Glomerular visceral epithelial cell (primary cell): Measurements from ENCODE around the gene NFAT5.
"Not testable (repeated sequence)": the region's sequence is repeated elsewhere in the genome, so short reads cannot be mapped to it uniquely, and the experiment has no call there.

Experiments
- DNase-seq: peaks from one replicate; pipeline ENCODE4 v3.0.0-alpha.2; 2016; ENCODE audit errors: extremely low spot score

NFAT5 gene

DNA sequence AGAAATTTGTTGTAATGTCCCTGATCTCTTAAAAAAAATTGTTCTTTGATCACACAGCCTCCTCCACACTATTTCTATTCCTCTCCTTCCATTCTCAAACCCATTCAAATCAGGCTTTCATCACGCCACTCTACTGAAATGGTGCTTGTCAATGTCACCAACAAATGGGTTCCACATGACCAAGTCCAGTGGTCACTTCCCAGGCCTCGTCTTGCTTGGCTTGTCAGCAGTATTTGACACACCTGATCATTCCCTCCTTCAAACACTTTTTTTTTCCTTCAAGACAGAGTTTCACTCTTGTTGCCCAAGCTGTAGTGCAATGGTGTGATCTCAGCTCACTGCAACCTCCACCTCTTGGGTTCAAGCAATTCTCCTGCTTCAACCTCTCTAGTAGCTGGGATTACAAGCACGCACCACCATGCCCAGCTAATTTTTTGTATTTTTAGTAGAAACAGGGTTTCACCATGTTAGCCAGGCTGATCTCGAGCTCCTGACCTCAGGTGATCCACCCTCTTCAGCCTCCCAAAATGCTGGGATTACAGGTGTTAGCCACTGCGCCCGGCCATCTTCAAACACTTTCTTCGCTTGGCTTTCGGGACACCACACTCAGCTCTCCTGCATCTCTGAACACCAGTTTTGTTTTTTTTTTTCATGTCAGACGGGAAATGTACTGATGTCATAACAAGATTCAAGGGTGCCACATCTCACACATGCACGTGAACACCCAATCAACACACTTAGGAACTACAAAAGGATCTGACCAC, 142.3 kb downstream of the NFAT5 start:
- DNase-seq = no peak

DNA sequence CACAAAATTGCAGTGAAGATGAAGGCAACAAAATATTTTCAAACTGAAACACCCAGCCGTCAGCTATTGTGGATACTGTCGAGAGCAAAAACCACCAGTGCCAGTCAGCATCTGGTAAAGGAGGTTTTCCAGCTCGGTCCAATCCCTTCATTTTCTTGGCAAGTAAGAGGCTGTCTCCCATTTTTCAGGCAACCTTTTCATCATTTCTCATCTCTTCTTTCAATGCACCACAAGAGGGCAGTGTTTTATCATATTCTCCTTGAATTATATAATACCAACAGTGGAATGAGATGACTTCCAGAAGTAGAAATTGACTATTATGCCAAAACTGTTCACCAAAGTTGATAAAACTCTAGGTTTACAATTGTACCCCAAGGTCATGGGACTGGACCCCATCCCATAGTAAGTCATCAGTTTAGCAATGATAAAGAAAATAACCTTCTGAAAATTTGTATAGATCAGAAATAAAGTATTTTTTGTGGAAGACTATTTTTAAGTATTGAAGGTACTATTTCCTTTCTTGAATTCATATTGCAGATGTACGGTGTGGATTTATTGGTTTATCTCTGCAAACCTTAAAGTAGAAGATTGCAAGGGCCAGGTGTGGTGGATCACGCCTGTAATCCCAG, 143.8 kb downstream of the NFAT5 start:
- DNase-seq = peak; percentile 56

DNA sequence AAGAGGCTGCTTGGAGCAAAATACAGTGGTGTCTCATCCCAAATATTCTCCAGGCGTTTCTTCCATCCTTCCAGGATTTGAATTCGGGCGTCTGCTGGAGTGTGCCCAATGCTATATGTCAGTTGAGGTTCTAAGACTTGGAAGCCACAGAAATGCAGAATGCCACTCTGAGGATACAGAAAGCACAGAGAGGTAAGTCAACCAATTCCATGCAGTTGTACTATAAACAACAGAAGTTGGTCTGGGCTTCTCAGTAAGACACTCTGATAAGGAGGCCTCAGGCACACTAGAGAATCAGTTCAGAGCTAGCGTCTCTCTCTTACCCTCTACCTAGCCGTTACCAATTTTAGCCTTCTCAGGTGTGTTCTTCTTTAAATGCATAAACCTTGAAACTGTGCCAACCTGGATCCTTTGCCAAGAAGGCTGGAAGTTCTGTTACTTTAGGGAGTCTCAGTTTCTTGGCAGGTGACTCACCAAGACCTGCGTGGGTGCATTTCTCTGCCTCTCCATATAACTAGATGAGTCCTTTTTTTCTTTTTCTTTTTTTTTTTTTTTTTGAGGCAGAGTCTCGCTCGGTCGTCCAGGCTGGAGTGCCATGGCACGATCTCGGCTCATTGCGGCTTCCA, 145.5 kb downstream of the NFAT5 start:
- peak; percentile 42 for DNase-seq

DNA sequence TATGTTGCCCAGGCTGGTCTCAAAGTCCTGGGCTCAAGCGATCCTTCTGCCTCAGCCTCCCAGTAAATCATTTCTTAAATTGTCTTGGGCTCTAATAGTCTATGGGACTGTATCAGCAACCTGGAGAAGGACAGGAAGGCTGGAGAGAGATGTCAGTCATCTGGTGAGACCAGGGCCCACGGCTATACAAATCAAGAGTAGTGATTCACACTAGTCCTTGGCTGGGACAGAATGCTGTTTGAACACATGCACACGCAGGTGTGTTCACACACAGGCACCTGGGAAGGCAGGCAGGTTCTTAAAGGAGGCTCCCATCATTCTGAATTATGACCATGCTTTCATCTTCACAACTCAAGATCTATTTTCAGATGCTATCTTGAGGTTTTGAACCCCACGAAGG, 146.5 kb downstream of the NFAT5 start:
- DNase-seq = no peak

DNA sequence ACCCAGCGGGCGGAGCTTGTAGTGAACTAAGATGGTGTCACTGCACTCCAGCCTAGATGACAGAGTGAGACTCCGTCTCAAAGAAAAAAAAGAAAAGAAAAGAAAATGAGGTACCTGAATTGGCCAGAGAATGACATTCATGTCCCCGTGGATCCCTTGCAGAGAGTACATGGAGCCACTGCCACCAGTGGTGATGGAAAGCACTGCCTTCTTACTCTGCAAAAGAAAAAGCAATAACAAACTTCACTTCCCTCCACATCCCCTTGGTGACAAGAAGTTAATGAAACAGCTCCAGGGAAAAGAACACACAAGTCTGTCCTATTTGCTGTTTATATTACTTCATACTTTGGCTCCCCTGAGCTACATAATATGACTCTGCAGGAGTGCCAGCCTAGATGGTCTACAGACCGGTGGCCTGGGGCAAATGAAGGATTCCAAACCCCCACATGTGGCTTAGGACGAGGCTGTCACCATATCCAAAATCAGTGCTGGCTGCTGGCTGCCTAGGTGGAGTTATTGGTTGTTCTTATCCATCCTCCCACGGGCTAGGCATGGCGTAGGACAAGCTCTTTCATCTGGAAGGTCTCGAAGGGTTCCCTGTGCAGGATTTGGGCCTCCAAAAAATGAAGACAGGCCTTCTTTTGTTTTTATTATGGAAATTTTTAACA, 147.3 kb downstream of the NFAT5 start:
- DNase-seq = no peak

DNA sequence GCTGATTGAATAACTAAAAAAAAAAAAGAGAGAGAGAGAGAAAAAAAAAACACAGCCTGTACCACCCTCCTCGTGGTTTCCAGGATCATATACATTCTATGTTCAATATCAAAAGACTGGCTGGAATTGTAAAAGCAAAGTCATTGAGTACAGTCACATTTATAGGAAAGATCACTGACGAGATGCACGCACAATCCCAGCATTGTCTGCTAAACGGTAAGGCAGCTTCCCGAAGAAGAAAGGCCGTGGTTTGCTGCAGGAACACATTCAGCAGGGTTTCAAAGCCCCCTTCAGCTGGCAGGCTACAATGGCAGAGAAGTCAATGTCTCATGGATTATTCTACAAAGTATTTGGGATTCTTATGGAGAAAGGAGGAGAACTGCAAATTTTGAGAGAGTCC, 151.3 kb downstream of the NFAT5 start:
- no peak for DNase-seq

DNA sequence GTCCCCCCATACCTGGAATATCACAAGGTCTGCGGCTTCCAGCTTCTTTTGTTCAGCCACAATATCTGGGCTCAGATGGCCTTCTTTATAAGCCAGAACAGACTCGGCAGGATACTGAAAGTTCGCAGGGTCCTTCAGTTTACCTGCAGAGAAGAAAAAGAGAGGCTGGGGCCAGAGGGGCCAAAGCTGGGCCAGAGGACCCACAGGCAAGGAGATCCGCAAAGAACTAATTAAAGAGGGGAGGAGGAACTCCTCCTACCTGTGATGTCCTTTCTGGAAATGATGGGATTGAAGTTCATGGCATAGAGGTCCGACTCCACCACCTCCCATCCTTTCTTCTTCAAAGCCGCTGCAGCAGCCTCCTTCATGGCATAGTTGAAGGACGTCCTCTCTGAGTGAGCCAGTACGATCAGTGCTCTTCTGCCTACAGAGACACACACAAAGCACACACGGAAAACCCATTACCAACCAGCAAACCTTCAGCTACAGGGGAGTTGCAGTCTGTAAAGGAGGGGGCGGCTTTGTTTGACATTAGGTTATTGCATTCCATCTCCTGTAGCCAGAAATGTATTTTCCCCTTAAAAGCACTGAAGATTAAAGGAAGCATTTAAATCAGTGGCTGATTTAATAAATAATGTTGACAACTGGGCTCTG, 152.5 kb downstream of the NFAT5 start:
- no peak for DNase-seq

DNA sequence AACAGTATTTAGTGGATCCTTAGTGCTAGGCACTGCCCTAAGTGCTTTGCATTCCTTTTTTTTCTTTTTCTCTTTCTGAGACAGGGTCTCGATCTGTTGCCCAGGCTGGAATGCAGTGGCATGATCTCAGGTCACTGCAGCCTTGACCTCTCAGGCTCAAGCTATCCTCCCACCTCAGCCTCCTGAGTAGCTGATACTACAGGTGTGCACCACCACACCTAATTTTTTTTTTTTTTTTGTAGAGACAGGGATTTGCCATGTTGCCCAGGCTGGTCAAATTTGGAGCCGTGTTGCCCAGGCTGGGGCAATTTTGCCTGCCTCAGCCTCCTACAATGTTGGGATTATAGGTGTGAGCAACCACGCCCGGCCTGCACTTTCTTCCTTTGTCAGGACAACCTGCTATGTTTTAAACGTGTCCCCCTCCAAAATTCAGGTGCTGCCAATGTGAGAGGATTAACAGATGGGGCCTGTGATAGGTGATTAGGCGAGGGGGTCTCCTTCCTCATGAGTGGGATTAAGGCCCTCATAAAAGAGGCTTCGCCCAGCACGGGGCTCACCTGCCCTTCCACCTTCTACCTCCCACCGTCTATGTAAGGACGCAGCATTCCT, 155.2 kb downstream of the NFAT5 start:
- no peak for DNase-seq

DNA sequence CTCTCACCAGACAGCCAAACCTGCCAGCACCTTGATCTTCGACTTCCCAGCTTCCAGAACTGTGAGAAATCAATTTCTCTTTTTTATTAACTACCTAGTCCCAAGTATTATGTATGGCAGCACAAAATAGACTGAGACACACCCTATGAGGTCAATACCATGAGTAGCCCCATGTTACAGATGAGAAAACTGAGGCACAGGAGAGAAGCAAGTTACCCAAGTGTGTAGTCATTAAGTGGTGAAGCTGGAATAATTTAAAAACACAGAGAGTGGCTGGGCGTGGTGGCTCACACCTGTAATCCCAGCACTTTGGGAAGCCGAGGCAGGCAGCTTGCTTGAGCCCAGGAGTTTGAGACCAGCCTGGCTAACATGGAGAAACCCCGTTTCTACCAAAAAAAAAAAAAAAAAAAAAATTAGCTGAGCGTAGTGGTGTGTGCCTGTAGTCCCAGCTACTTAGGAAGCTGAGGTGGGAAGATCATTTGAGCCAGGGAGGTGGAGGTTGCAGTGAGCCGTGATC, 155.7 kb downstream of the NFAT5 start:
- no peak for DNase-seq

DNA sequence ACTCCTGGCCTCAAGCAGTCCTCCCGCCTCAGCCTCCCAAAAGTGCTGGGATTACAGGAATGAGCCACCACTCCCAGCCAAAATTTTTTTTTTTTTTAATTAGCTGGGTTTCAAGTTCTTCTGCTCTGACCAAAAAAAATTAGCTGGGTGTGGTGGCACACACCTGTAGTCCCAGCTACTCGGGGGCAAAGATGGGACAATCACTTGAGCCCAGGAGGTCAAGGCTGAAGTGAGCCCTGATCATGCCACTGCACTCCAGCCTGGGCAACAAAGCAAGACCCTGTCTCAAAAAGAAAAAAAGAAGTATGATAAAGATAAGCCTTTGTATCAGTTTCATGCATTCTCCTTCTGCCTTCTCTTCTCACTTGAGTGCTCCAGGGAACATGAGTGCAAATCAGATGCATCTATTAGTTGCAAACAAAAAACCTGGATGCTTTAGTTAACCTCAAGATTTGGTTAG, 158.7 kb downstream of the NFAT5 start:
- DNase-seq = no peak

DNA sequence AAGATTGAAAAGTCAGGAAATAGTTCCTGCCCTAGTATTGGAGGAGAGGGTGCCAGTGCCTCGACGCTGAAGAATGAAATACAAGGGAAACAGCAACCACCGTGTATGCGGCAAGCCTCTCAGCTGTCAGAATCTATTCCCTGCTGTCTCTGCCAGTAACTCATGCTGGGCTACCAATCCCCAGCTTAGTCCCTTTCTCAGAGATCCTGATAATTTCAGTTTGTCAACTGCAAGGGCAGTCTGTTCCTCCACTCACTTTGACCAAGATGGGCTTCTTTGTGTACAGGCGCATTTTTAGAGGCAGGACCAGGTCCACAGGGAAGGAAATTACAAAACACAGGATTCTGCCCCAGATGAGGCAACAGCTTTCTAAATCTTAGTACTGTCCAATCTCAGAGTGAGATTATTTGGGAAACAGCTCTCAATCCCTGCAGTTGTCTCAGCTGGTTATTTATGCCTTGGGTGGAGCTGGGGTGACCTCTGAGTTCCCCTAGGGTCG, 159.3 kb downstream of the NFAT5 start:
- no peak for DNase-seq

DNA sequence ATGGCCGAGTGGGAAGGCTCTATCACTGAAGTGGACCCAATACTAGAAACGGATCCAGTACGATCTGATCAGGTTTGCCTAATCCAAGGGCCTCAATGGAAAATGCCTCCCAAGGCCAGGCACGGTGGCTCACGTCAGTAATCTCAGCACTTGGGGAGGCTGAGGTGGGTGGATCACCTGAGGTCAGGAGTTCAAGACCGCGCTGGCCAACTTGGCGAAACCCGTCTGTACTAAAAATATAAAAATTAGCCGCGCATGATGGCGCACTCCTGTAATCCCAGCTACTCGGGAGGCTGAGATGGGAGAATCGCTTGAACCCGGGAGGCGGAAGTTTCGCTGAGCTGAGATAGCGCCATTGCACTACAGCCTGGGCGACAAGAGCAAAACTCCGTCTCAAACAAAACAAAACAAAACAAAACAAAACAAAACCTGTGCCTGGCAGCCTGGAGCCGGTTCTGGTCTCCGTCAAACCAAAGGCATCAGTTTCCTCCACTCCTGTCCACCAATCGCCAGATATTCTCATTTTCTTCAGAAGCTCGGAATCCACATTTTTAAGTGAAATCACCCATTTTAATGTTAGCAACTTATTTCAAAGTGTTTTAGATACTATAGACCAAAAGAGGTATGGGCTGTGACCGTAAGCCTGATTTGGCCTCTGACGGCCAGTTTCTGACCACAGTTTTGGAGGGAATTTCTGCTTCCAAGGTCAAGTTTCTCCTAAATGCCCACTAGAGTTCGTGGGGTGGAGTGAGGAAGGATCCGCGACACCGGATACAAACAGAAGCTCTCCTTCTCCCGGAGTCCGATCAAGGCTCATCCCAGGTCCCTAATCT, 159.9 kb downstream of the NFAT5 start:
- no peak for DNase-seq

DNA sequence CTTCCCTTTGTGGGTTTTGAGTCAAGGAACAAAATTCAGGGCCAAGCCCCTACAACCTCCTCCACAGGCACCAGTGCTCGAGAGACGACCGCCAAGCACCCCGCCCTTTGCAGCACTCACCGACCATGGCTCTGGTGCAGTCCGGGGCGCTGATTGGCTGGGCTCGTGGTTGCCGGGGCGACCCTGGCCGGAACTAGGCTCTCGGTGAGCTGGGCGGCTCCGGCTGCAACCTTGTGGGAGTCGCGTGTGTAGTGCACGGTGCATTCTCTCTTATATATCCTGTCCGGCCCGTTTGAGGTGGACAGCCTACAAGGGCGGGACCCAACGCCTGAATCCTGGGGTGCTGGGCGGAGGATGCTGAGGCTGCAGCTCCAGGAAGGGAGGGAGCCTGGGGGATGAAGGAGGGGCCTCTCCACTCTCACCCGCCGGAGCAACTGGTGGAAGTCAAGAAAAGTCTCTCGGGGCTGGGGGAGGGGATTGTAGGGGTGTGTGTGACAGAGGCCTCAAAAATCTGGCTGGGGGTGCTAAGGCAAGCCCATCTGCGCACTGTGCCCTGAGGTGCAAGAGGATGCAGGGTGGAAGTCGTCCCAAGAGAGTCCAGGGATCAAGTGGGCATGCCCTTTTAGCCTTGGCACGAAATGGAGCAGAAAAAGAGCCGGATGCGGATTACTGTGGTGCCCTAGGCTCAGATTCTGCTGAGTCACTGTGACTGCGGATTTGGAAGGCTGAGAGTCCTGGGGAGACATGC, 160.7 kb downstream of the NFAT5 start, which contains the start of gene NQO1:
TSS of gene NQO1 (minus strand) at position 248 of the 748 bp plus-strand sequence. CDS start at position 127, 121 bp downstream.
- peak; percentile 96 for DNase-seq

DNA sequence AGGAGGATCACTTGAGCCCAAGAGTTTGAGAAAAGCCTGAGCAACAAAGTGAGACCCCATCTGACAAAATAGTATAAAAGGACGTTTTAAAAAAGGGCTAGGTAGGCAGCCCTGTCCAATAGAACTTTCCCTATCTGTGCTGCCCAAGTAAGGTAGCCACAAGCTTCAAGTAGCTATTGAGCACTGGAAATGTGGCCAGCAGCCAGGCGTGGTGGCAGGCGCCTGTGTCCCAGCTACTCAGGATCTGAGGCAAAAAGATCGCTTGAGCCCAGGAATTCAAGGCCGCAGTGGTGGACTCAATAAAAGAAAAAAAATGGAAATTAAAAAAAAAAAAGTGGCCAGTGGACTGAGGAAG, 162.1 kb downstream of the NFAT5 start:
- no peak for DNase-seq

DNA sequence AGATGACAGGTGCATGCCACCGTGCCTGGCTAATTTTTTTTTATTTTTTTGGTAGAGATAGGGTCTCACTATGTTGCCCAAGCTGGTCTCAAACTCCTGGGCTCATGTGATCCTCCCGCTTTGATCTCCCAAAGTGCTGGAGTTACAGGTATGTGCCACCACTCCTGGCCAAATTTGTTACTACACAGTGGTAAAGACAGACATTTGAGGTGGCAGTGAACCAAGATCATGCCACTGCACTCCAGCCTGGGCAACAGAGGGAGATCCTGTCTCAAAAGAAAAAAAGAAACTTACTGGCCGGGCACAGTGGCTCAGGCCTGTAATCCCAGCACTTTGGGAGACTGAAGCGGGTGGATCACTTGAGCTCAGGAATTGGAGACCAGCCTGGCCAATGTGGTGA, 163.3 kb downstream of the NFAT5 start:
- not testable (repeated sequence) for DNase-seq

DNA sequence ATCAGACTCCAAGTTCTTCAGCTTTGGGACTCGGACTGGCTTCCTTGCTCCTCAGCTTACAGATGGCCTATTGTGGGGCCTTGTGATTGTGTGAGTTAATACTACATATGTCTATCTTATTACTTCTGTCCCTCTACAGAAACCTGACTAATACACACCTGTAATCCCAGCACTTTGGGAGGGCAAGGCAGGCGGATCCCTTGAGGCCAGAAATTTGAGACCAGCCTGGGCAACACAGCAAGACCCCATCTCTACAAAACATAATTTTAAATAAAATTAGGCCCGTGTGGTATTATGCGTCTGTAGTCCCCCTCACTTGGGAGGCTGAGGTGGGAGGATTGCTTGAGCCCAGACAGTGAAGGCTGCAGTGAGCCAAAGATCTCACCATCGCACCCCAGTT, 165.5 kb downstream of the NFAT5 start:
- DNase-seq = not testable (repeated sequence)

DNA sequence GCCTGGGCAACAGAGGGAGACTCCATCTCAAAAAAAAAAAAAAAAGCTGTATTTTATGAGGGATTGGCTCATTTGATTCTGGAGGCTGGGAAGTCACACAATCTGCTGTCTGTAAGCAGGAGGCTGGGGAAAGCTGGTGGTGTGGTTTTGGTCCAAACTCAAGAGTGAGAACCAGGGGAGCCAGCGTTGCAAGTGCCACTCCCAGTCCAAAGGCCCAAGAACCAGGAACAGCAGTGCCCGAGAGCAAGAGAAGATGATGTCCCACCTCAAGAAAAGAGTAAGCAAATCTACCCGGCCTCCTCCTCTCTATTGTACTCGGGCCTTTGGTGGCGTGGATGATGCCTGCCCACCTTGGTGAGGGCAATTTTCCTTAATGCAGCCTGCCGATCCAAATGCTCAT, 166.3 kb downstream of the NFAT5 start:
- DNase-seq = no peak

DNA sequence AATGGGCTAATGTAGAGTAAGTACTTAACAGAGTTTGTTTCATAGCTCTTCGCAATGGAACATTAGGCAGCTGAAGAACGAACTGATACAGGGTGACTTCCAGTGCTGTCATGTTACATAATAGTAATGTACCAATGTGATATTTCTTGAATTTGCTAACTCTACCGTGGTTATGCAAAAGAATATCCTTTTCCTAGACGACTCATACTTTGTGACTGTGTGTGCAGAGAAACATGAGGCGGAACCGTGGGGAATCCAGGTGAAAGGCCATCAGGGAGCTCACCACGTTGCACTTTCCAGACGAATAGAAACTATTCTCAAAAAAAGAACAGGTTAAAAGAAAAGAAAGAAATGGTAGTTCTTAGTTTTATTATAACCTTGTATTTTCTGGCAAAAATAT, 175.8 kb downstream of the NFAT5 start:
- peak; percentile 18 for DNase-seq
